Measurements from ENCODE around the gene PODN.

Gene PODN

DNA sequence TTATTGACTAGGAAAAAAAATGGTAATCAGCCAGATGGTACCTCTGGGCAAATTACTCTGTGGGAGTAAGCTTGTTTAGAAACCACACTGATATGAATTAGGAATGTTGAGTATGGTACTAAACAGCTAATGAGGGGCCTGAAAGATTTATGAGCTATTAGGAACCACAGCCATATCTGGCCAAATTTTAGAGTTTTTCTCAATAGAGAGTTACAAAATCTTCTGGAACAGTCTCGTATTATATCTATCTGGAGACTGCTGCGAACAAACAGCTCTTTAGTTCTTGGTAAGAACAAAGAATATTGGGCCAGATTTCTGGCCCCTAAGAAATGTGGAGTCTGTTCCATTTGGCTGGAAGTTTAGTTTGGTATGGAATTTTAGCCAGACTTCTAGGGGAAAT is 4.9 kb upstream of the PODN start:
- H3K4me2 ChIP-seq (ENCODE audit: low read length), result no peak overlapping the region
- H3K9me2 ChIP-seq (ENCODE audit: low read depth, low read length), result no peaks in the 10 kb centered on the region
- H3K9me3 ChIP-seq (ENCODE audit: low read length), result no peaks in the 10 kb centered on the region
- H3F3A ChIP-seq (ENCODE audit: insufficient read depth, low read length), result no peaks in the 10 kb centered on the region
- no peaks in the 10 kb centered on the region for H3K36me3 ChIP-seq (ENCODE audit: insufficient read depth, low read length)
- no peak overlapping the region for H3K4me3 ChIP-seq (ENCODE audit: low read depth, low read length, poor library complexity, severe bottlenecking)
- H3K4me1 ChIP-seq (ENCODE audit: insufficient read depth, low read length, severe bottlenecking), result no peaks in the 10 kb centered on the region
- H3K9ac ChIP-seq (ENCODE audit: low read length), result no peak overlapping the region
- H3K79me2 ChIP-seq (ENCODE audit: insufficient read depth, low read length), result no peaks in the 10 kb centered on the region
- H3K27ac ChIP-seq (ENCODE audit: low read depth, low read length, poor library complexity, severe bottlenecking), result no peak overlapping the region
- no peak overlapping the region for H2AFZ ChIP-seq (ENCODE audit: low read length)
- no peaks in the 10 kb centered on the region for H3K27me3 ChIP-seq (ENCODE audit: insufficient read depth, low read length)
- H4K20me1 ChIP-seq (ENCODE audit: insufficient read depth, low read length), result no peaks in the 10 kb centered on the region
- TF ChIP-seq EZH2 (IDR thresholded peaks at IDR 0.05; ENCODE audit: borderline replicate concordance, low read length) (no peak), CTCF (IDR thresholded peaks at IDR 0.05; ENCODE audit: low read length) (no peak)

- H3K79me2 ChIP-seq (ENCODE audit: insufficient read depth, low read length), result no peaks in the 10 kb centered on the region
- H3K36me3 ChIP-seq (ENCODE audit: insufficient read depth, low read length), result no peaks in the 10 kb centered on the region
- no peak overlapping the region for H3K27ac ChIP-seq (ENCODE audit: low read depth, low read length, poor library complexity, severe bottlenecking)
- H3K27me3 ChIP-seq (ENCODE audit: insufficient read depth, low read length), result no peaks in the 10 kb centered on the region
- TF ChIP-seq CTCF (IDR thresholded peaks at IDR 0.05; ENCODE audit: low read length) (no peak), EZH2 (IDR thresholded peaks at IDR 0.05; ENCODE audit: borderline replicate concordance, low read length) (no peak)
- H3K4me2 ChIP-seq (ENCODE audit: low read length), result no peak overlapping the region
- H3K4me1 ChIP-seq (ENCODE audit: insufficient read depth, low read length, severe bottlenecking), result no peaks in the 10 kb centered on the region
- no peaks in the 10 kb centered on the region for H3K9me2 ChIP-seq (ENCODE audit: low read depth, low read length)
- H3K4me3 ChIP-seq (ENCODE audit: low read depth, low read length, poor library complexity, severe bottlenecking), result no peak overlapping the region
- H3F3A ChIP-seq (ENCODE audit: insufficient read depth, low read length), result no peaks in the 10 kb centered on the region
- no peaks in the 10 kb centered on the region for H4K20me1 ChIP-seq (ENCODE audit: insufficient read depth, low read length)
- no peaks in the 10 kb centered on the region for H3K9me3 ChIP-seq (ENCODE audit: low read length)
- H3K9ac ChIP-seq (ENCODE audit: low read length), result no peak overlapping the region
- H2AFZ ChIP-seq (ENCODE audit: low read length), result no peak overlapping the region
Measured at GRCh38 chr1:53060579-53060978, 1.4 kb upstream of the PODN start.

- Histone ChIP-seq H2AFZ (ENCODE audit: low read length) (no peak overlapping the region), H3K27ac (ENCODE audit: low read depth, low read length, poor library complexity, severe bottlenecking) (no peak overlapping the region), H3K9ac (ENCODE audit: low read length) (no peak overlapping the region), H3K9me2 (ENCODE audit: low read depth, low read length) (no peaks in the 10 kb centered on the region), H3F3A (ENCODE audit: insufficient read depth, low read length) (no peaks in the 10 kb centered on the region), H3K79me2 (ENCODE audit: insufficient read depth, low read length) (no peaks in the 10 kb centered on the region), H3K27me3 (ENCODE audit: insufficient read depth, low read length) (no peaks in the 10 kb centered on the region), H3K4me2 (ENCODE audit: low read length) (no peak overlapping the region), H3K4me3 (ENCODE audit: low read depth, low read length, poor library complexity, severe bottlenecking) (no peak overlapping the region), H4K20me1 (ENCODE audit: insufficient read depth, low read length) (no peaks in the 10 kb centered on the region), H3K4me1 (ENCODE audit: insufficient read depth, low read length, severe bottlenecking) (no peaks in the 10 kb centered on the region), H3K9me3 (ENCODE audit: low read length) (no peaks in the 10 kb centered on the region), H3K36me3 (ENCODE audit: insufficient read depth, low read length) (no peaks in the 10 kb centered on the region)
- TF ChIP-seq CTCF (IDR thresholded peaks at IDR 0.05; ENCODE audit: low read length) (no peak), EZH2 (IDR thresholded peaks at IDR 0.05; ENCODE audit: borderline replicate concordance, low read length) (no peak)
Measured at GRCh38 chr1:53061123-53061858, 722 bp upstream of the PODN start.

Data from OCI-LY1 (cell line).